ENCODE data around the gene SLC4A1AP. TPM values are rescaled to one million over a fixed set of nuclear protein-coding genes. Genes with fewer than 3 reads are reported as not detected.

Gene SLC4A1AP
- total and polyA plus RNA-seq, 9 of the 15 experiments (the other 6 are each of a cell fraction or from before 2014, with no cell fraction given), result 8.1 to 40.5 (median 35.3) TPM

GRCh38 chr2:27627963-27628766, 35.5 kb upstream of the SLC4A1AP start:
- Histone ChIP-seq H3K36me3 (ENCODE audit: control insufficient read depth, insufficient read depth, low read length) (peaks cover 52% of the 10 kb centered on the region), H2AFZ (ENCODE audit: low read depth, low read length) (peak overlapping the region; percentile 99), H3K27ac (ENCODE audit: extremely low read depth, low read depth, low read length) (peak overlapping the region; percentile 82; the same call in 2 of the 3 replicates), H3K4me3 (peak overlapping the region; percentile 93), H3K4me1 (replicated peaks in 1 of 2; ENCODE audit: control insufficient read depth in 2 of 2, insufficient read depth in 2 of 2, low read length in 2 of 2) (peaks cover 0 to 11% of the 10 kb centered on the region in 2 experiments; a peak in 4 of 5 replicates), H4K20me1 (replicated peaks; ENCODE audit: control insufficient read depth, insufficient read depth, low read length) (no peaks in the 10 kb centered on the region), H3K79me2 (ENCODE audit: control insufficient read depth, insufficient read depth, low read length) (peaks cover 19% of the 10 kb centered on the region), H3K4me2 (ENCODE audit: insufficient read depth, low read length) (peak overlapping the region; percentile 96), H3K9me3 (replicated peaks; ENCODE audit: control insufficient read depth, insufficient read depth, low read depth, low read length) (no peaks in the 10 kb centered on the region), H3K9ac (ENCODE audit: insufficient read depth in 1 of 2, low read depth in 2 of 2, low read length in 2 of 2) (peak overlapping the region; percentile 96 to 97), H3K9me1 (ENCODE audit: control insufficient read depth, insufficient read depth, low read length) (no peaks in the 10 kb centered on the region), H3K27me3 (ENCODE audit: control insufficient read depth in 2 of 2, insufficient read depth in 2 of 2, low read length in 2 of 2) (no peaks in the 10 kb centered on the region)
- CTCF ChIA-PET (ENCODE audit: low intra/inter-chr PET ratio), result no interaction called here
- in situ Hi-C loops (cut with MboI) (no loop called here), intact Hi-C loops (cut with micrococcal nuclease) (loop anchor here (1.0 to 10.0 kb wide), 2 partner anchors 143 to 219 kb away; partner anchors contain the start of genes IFT172 and PPM1G)
- TSS peak; percentile 70 for BruUV-seq (replicated peaks)
- TF ChIP-seq, protein P1, sequence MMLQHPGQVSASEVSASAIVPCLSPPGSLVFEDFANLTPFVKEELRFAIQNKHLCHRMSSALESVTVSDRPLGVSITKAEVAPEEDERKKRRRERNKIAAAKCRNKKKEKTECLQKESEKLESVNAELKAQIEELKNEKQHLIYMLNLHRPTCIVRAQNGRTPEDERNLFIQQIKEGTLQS (IDR thresholded peaks at IDR 0.05), result peak; percentile 13; the same call in 1 of the 2 replicates
- TF ChIP-seq, protein P1 (CRISPR knock-in tag; conservative IDR thresholded peaks at IDR 0.05), result no peak
- TF ChIP-seq ZNF347 (CRISPR knock-in tag; IDR thresholded peaks at IDR 0.05; ENCODE audit: low read depth), result no peak
- 0 out of 2 replicates have a peak, but pooled peaks have one; percentile 11 for TF ChIP-seq XRCC5 (IDR thresholded peaks at IDR 0.05; ENCODE audit: low read depth, low read length)
- POLR2A ChIA-PET, result interaction anchor here (0.8 to 2.5 kb wide), 10 partner anchors 8 to 219 kb away, joined by 3 to 5 read pairs (median 3); partner anchors contain the start of gene PPM1G
- peak; percentile 67 for ATAC-seq
- 2% methylated on average over 20 of the region's 21 CpGs for WGBS (ENCODE audit: insufficient coverage, low coverage, missing lambda C conversion rate)
- peak in 2 of 4 experiments; percentile 14 to 30 for DNase-seq (ENCODE audit: extremely low read depth in 1 of 4, low spot score in 3 of 4)
- FAIRE-seq, result no peak
